A673 (cell line): ENCODE measurements around the gene USP5. TPM values are rescaled to one million over a fixed set of nuclear protein-coding genes. Genes with fewer than 3 reads are reported as not detected.
A peak's percentile ranks its signal among the peaks of the same experiment; 100 is the strongest.

Source experiments
- BruUV-seq: library from RNA; stranded (reverse); fragments of 400-500 nt; replicated peaks from 2 replicates; lab custom pipeline; 2021; lab: Mats Ljungman, UMichigan
- CTCF ChIA-PET: fragments of 300-600 bp; sonication (Branson Sonifier 250); formaldehyde crosslinking; loops from one replicate; lab custom pipeline; 2022; ENCODE audit warnings: antibody characterized with exemption; lab: Charles Lee
- POLR2A ChIA-PET: fragments of 300-600 bp; sonication (Branson Sonifier 250); formaldehyde crosslinking; loops from one replicate; lab custom pipeline; 2022; ENCODE audit warnings: antibody characterized with exemption; ENCODE audit not compliant: low non-redundant PET; lab: Charles Lee
- DNase-seq: peaks from one replicate; pipeline ENCODE4 v3.0.0-alpha.2; 2015; ENCODE audit warnings: low spot score
- H3K27ac ChIP-seq: fragments of 200-600 bp; sonication (generic); 2 replicates; pipeline ENCODE4 v1.5.1; 2016; ENCODE audit warnings: mixed run types, low read depth, mild to moderate bottlenecking, mixed read lengths, antibody characterized with exemption, low read length; ENCODE audit not compliant: poor library complexity, severe bottlenecking
- H3K27me3 ChIP-seq: fragments of 200-600 bp; sonication (generic); replicated peaks from 2 replicates; pipeline ENCODE4 v1.6.1; 2017; ENCODE audit warnings: mixed run types, low read depth, mild to moderate bottlenecking, mixed read lengths, antibody characterized with exemption, low read length; ENCODE audit not compliant: insufficient read depth, poor library complexity
- H3K36me3 ChIP-seq: fragments of 200-600 bp; sonication (generic); 2 replicates; pipeline ENCODE4 v1.6.1; 2016; ENCODE audit warnings: mixed run types, mild to moderate bottlenecking, mixed read lengths, antibody characterized with exemption, low read length; ENCODE audit not compliant: insufficient read depth, poor library complexity, severe bottlenecking
- H3K4me1 ChIP-seq: fragments of 200-600 bp; sonication (generic); 2 replicates; pipeline ENCODE4 v1.6.1; 2017; ENCODE audit warnings: mixed run types, mild to moderate bottlenecking, mixed read lengths, antibody characterized with exemption, low read length; ENCODE audit not compliant: insufficient read depth, poor library complexity, severe bottlenecking
- H3K4me3 ChIP-seq: fragments of 200-600 bp; sonication (generic); 2 replicates; pipeline ENCODE4 v1.5.1; 2016; ENCODE audit warnings: low read depth, mixed run types, mild to moderate bottlenecking, mixed read lengths, low read length; ENCODE audit not compliant: poor library complexity, severe bottlenecking
- H3K9me3 ChIP-seq: fragments of 200-600 bp; sonication (generic); 2 replicates; pipeline ENCODE4 v1.6.1; 2016; ENCODE audit warnings: mixed run types, low read depth, mild to moderate bottlenecking, mixed read lengths, antibody characterized with exemption, low read length; ENCODE audit not compliant: poor library complexity, severe bottlenecking
- EZH2 ChIP-seq: fragments of 200-600 bp; sonication (generic); IDR thresholded peaks from 2 replicates; pipeline ENCODE4 v1.6.1; 2017; ENCODE audit warnings: borderline replicate concordance, low read depth, mild to moderate bottlenecking, mixed read lengths, antibody characterized with exemption, low read length; ENCODE audit not compliant: poor library complexity, severe bottlenecking
- intact Hi-C: fragments of 100-400 bp; cut with micrococcal nuclease; formaldehyde crosslinking; loops from one replicate; pipeline ENCODE4 v1.10.0; 2022; ENCODE audit not compliant: unreplicated experiment
- total RNA-seq: library from RNA; stranded (reverse); gene quantifications from 2 replicates; pipeline ENCODE4 v1.2.3, GENCODE V29; 2021
- TF ChIP-seq, protein P1 (sequence below): fragments of 300-800, 200-600 bp; sonication (generic); conservative IDR thresholded peaks from 2 replicates; pipeline ENCODE4 v1.5.1; 2017; ENCODE audit warnings: low read depth, mild to moderate bottlenecking, antibody characterized with exemption, low read length, moderate library complexity, mixed read lengths

USP5 gene
- total RNA-seq, 1 experiment from 2014 or later = 209 TPM

DNA sequence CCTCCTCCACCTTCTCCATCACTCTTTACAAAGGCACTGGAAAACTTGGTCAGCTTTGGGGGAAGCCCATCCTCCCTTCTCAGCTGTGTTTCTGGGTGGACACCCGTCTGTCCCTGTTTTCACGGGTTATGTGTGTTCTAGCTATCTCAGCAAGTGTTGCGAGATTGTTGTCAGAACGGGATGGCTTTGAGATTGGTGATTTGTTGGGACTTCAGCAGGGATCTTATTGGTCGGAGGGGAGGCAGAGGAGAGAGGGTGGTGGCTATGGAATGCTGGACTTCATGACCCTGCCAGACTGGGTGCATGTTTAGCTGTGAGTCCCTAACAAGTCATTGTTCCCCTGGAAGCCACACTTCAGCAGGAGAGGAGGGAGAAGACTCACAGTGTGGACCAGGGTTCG, 2.1 kb downstream of the USP5 start:
- no TSS peak for BruUV-seq
- H3K36me3 ChIP-seq = peaks cover 50% of the 10 kb centered on the region
- H3K27me3 ChIP-seq = no peaks in the 10 kb centered on the region
- H3K4me1 ChIP-seq = peaks cover 20% of the 10 kb centered on the region
- H3K4me3 ChIP-seq = no peak overlapping the region
- ChIA-PET CTCF (interaction anchor here (2.9 kb wide), 1 partner anchor 18 kb away, joined by 13 read pairs; the partner anchor contains the start of gene SPSB2), POLR2A (no interaction called here)
- H3K27ac ChIP-seq = peak overlapping the region; percentile 14
- DNase-seq = no peak
- TF ChIP-seq, protein P1, sequence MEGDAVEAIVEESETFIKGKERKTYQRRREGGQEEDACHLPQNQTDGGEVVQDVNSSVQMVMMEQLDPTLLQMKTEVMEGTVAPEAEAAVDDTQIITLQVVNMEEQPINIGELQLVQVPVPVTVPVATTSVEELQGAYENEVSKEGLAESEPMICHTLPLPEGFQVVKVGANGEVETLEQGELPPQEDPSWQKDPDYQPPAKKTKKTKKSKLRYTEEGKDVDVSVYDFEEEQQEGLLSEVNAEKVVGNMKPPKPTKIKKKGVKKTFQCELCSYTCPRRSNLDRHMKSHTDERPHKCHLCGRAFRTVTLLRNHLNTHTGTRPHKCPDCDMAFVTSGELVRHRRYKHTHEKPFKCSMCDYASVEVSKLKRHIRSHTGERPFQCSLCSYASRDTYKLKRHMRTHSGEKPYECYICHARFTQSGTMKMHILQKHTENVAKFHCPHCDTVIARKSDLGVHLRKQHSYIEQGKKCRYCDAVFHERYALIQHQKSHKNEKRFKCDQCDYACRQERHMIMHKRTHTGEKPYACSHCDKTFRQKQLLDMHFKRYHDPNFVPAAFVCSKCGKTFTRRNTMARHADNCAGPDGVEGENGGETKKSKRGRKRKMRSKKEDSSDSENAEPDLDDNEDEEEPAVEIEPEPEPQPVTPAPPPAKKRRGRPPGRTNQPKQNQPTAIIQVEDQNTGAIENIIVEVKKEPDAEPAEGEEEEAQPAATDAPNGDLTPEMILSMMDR = no peak
- no peak for TF ChIP-seq EZH2
- intact Hi-C loops = no loop called here
- H3K9me3 ChIP-seq = no peaks in the 10 kb centered on the region

DNA sequence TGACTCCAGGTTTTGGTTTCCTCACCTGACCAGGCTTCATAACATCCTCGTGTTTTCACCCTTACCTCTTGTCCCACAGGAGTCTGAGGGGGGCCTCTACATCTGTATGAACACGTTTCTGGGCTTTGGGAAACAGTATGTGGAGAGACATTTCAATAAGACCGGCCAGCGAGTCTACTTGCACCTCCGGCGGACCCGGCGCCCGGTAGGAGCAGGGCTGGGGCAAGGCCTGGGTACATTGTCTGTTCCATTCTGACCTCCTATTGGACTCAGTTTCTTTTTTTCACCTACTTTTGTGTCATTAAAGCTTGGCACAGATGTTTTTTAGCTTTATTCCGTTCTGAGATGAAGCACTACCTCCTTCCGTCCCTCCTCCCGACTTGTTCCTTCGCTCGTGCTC, 3.4 kb downstream of the USP5 start:
- H3K27me3 ChIP-seq = no peaks in the 10 kb centered on the region
- no peak overlapping the region for H3K4me3 ChIP-seq
- no peak for TF ChIP-seq EZH2
- TF ChIP-seq, protein P1 = no peak
- BruUV-seq = no TSS peak
- peaks cover 47% of the 10 kb centered on the region for H3K36me3 ChIP-seq
- no peak for DNase-seq
- H3K4me1 ChIP-seq = peaks cover 12% of the 10 kb centered on the region
- no peak overlapping the region for H3K27ac ChIP-seq
- CTCF ChIA-PET = no interaction called here
- intact Hi-C loops = no loop called here
- no peaks in the 10 kb centered on the region for H3K9me3 ChIP-seq
- POLR2A ChIA-PET = no interaction called here

DNA sequence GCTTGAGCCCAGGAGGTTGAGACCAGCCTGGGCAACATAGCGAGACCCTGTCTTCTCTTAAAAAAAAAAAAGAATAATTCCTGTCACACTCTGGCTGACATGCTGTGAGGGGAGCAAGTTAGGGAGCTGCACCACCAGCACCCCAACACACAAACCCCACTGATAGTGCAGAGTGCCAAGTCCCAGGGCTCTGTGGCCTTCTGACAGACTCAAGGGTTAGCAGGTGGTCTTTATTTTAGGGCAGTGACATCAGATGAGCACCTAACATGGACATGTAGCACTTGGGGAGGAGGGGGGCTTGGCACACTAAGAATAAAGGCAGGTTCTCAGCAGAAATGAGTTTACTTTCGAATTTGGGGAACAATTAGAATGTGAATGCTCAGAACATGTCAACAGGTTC, 6.8 kb downstream of the USP5 start:
- POLR2A ChIA-PET = no interaction called here
- CTCF ChIA-PET = no interaction called here

More for the DNA sequence above, 6.8 kb downstream of the USP5 start:
- no TSS peak for BruUV-seq
- H3K4me1 ChIP-seq = peaks cover 3% of the 10 kb centered on the region
- no peak for DNase-seq
- intact Hi-C loops = no loop called here
- H3K4me3 ChIP-seq = no peak overlapping the region
- H3K36me3 ChIP-seq = peaks cover 79% of the 10 kb centered on the region
- H3K27me3 ChIP-seq = no peaks in the 10 kb centered on the region
- no peaks in the 10 kb centered on the region for H3K9me3 ChIP-seq
- no peak overlapping the region for H3K27ac ChIP-seq
- TF ChIP-seq, protein P1 = no peak
- TF ChIP-seq EZH2 = no peak
